IMR-90 (cell line): Measurements from ENCODE around the gene SYAP1. TPM values are rescaled to one million over a fixed set of nuclear protein-coding genes. Genes with fewer than 3 reads are reported as not detected.

Experiments used
- ATAC-seq: fragments of 200-7000 bp; cut with Tn5 transposase; 2 replicates; pipeline ENCODE4 v1.9.1; 2020; ENCODE audit warnings: low read depth, mild to moderate bottlenecking, moderate library complexity
- BruUV-seq: library from RNA; stranded (reverse); fragments of 400-500 nt; replicated peaks from 2 replicates; lab custom pipeline; 2021; lab: Mats Ljungman, UMichigan
- CTCF ChIA-PET: fragments of 300-600 bp; formaldehyde crosslinking; extraction: SDS; loops from one replicate; lab custom pipeline; 2021; ENCODE audit warnings: antibody characterized with exemption; lab: Yijun Ruan, JAX
- POLR2A ChIA-PET: fragments of 300-600 bp; sonication (Branson Sonifier 250); formaldehyde crosslinking; loops from one replicate; lab custom pipeline; 2022; ENCODE audit warnings: antibody characterized with exemption; ENCODE audit not compliant: unreplicated experiment; lab: Charles Lee
- DNase-seq: peaks from one replicate; pipeline ENCODE4 v3.0.0; 2013
- H2AFZ ChIP-seq: replicated peaks from 2 replicates; pipeline ENCODE3; 2013; ENCODE audit warnings: low read length, mild to moderate bottlenecking; ENCODE audit not compliant: poor library complexity
- H2AK5ac ChIP-seq: 2 replicates; pipeline ENCODE4 v1.6.1; 2013; ENCODE audit warnings: low read depth, low read length, inconsistent platforms
- H2AK9ac ChIP-seq: replicated peaks from 2 replicates; pipeline ENCODE3; 2013; ENCODE audit warnings: mild to moderate bottlenecking, low read depth, low read length, moderate library complexity; ENCODE audit not compliant: poor library complexity
- H2BK120ac ChIP-seq: 2 replicates; pipeline ENCODE4 v1.6.1; 2013; ENCODE audit warnings: low read depth, low read length, inconsistent platforms
- H2BK15ac ChIP-seq: 3 replicates; pipeline ENCODE4 v1.6.1; 2013; ENCODE audit warnings: low read depth, low read length, inconsistent platforms
- H2BK20ac ChIP-seq: 2 replicates; pipeline ENCODE4 v1.6.1; 2013; ENCODE audit warnings: low read depth, mild to moderate bottlenecking, inconsistent platforms, low read length, moderate library complexity
- H2BK5ac ChIP-seq: 2 replicates; pipeline ENCODE4 v1.6.1; 2013; ENCODE audit warnings: mild to moderate bottlenecking, low read depth, low read length, inconsistent platforms; ENCODE audit not compliant: poor library complexity, severe bottlenecking
- H3K14ac ChIP-seq: replicated peaks from 2 replicates; pipeline ENCODE4 v1.6.1; 2013; ENCODE audit warnings: low read depth, low read length, inconsistent platforms
- H3K18ac ChIP-seq: 2 replicates; pipeline ENCODE4 v1.6.1; 2013; ENCODE audit warnings: low read depth, low read length, control low read depth
- H3K23ac ChIP-seq: 2 replicates; pipeline ENCODE4 v1.6.1; 2013; ENCODE audit warnings: low read depth, low read length, inconsistent platforms
- H3K27ac ChIP-seq: 2 replicates; pipeline ENCODE4 v1.5.1; 2013; ENCODE audit warnings: mild to moderate bottlenecking, control low read depth, low read length; ENCODE audit not compliant: insufficient read depth
- H3K27me3 ChIP-seq: 2 replicates; pipeline ENCODE4 v1.6.1; 2013; ENCODE audit warnings: low read length; ENCODE audit not compliant: control insufficient read depth, insufficient read depth
- H3K36me3 ChIP-seq: 2 replicates; pipeline ENCODE4 v1.6.1; 2013; ENCODE audit warnings: low read length, mixed read lengths; ENCODE audit not compliant: control insufficient read depth, insufficient read depth
- H3K4ac ChIP-seq: 2 replicates; pipeline ENCODE4 v1.6.1; 2013; ENCODE audit warnings: low read depth, low read length, inconsistent platforms
- H3K4me1 ChIP-seq: 2 replicates; pipeline ENCODE4 v1.6.1; 2013; ENCODE audit warnings: low read length, mixed read lengths; ENCODE audit not compliant: control insufficient read depth, insufficient read depth
- H3K4me2 ChIP-seq: 2 replicates; pipeline ENCODE4 v1.6.1; 2013; ENCODE audit warnings: low read depth, mild to moderate bottlenecking, control low read depth, low read length, moderate library complexity
- H3K4me3 ChIP-seq: 2 replicates; pipeline ENCODE4 v1.5.1; 2013; ENCODE audit warnings: low read depth, mild to moderate bottlenecking, control low read depth, low read length, moderate library complexity; ENCODE audit not compliant: insufficient read depth
- H3K56ac ChIP-seq: 2 replicates; pipeline ENCODE4 v1.6.1; 2013; ENCODE audit warnings: low read length, inconsistent platforms; ENCODE audit not compliant: insufficient read depth; ENCODE audit errors: extremely low read depth
- H3K79me1 ChIP-seq, 2 experiments: 2 replicates each; pipeline ENCODE4 v1.6.1; 2013; ENCODE audit warnings: low read length in 2 of 2, inconsistent platforms in 1 of 2, low read depth in 1 of 2
- H3K9ac ChIP-seq: 2 replicates; pipeline ENCODE4 v1.6.1; 2013; ENCODE audit warnings: low read depth, low read length, control low read depth
- H3K9me1 ChIP-seq: 2 replicates; pipeline ENCODE4 v1.6.1; 2013; ENCODE audit warnings: low read length, inconsistent platforms; ENCODE audit not compliant: insufficient read depth
- H3K9me3 ChIP-seq: 2 replicates; pipeline ENCODE4 v1.6.1; 2013; ENCODE audit warnings: low read length; ENCODE audit not compliant: control insufficient read depth, insufficient read depth
- H4K20me1 ChIP-seq: 2 replicates; pipeline ENCODE4 v1.6.1; 2013; ENCODE audit warnings: low read length, inconsistent platforms; ENCODE audit not compliant: insufficient read depth
- H4K5ac ChIP-seq: 2 replicates; pipeline ENCODE4 v1.6.1; 2013; ENCODE audit warnings: mild to moderate bottlenecking, low read depth, low read length, control low read depth
- H4K8ac ChIP-seq, 2 experiments: 2 replicates each; pipeline ENCODE4 v1.6.1; 2013; ENCODE audit warnings: low read depth in 2 of 2, low read length in 2 of 2, control low read depth in 1 of 2, inconsistent platforms in 1 of 2
- H4K91ac ChIP-seq: 2 replicates; pipeline ENCODE4 v1.6.1; 2013; ENCODE audit warnings: low read depth, low read length, inconsistent platforms; ENCODE audit not compliant: insufficient read depth
- BHLHE40 ChIP-seq: fragments of 150-350 bp; IDR thresholded peaks from 2 replicates; pipeline ENCODE4 v1.6.1; 2016; ENCODE audit warnings: mild to moderate bottlenecking, low read depth, low read length
- CEBPB ChIP-seq: IDR thresholded peaks from 2 replicates; pipeline ENCODE4 v1.6.1; 2012; ENCODE audit warnings: low read depth, low read length, improper control_type of control experiment
- CHD1 ChIP-seq: IDR thresholded peaks from 2 replicates; pipeline ENCODE4 v1.6.1; 2012; ENCODE audit warnings: low read depth, low read length, improper control_type of control experiment
- CTCF ChIP-seq: conservative IDR thresholded peaks from 2 replicates; pipeline ENCODE4 v1.5.1; 2012; ENCODE audit warnings: mild to moderate bottlenecking, low read depth, low read length, improper control_type of control experiment
- ELK1 ChIP-seq: fragments of 150-350 bp; IDR thresholded peaks from 2 replicates; pipeline ENCODE4 v1.6.1; 2016; ENCODE audit warnings: low read depth, mild to moderate bottlenecking, low read length, moderate library complexity, borderline replicate concordance
- FOS ChIP-seq: fragments of 150-350 bp; IDR thresholded peaks from 2 replicates; pipeline ENCODE4 v1.6.1; 2016; ENCODE audit warnings: low read depth, low read length
- MAZ ChIP-seq: IDR thresholded peaks from 2 replicates; pipeline ENCODE4 v1.6.1; 2012; ENCODE audit warnings: low read depth, mild to moderate bottlenecking, low read length, improper control_type of control experiment, moderate library complexity, borderline replicate concordance
- NFE2L2 ChIP-seq: fragments of 150-350 bp; IDR thresholded peaks from 2 replicates; pipeline ENCODE4 v1.6.1; 2016; ENCODE audit warnings: low read depth, mild to moderate bottlenecking, low read length
- POLR2A ChIP-seq: IDR thresholded peaks from 2 replicates; pipeline ENCODE4 v1.6.1; 2012; ENCODE audit warnings: mild to moderate bottlenecking, low read depth, low read length
- RAD21 ChIP-seq: IDR thresholded peaks from 2 replicates; pipeline ENCODE4 v1.6.1; 2012; ENCODE audit warnings: low read length, improper control_type of control experiment
- RCOR1 ChIP-seq: IDR thresholded peaks from 2 replicates; pipeline ENCODE4 v1.6.1; 2012; ENCODE audit warnings: mild to moderate bottlenecking, low read length, improper control_type of control experiment; ENCODE audit not compliant: insufficient replicate concordance
- RFX5 ChIP-seq: IDR thresholded peaks from 2 replicates; pipeline ENCODE4 v1.8.0; 2012; ENCODE audit warnings: low read depth, mild to moderate bottlenecking, low read length, moderate library complexity
- USF2 ChIP-seq: fragments of 150-350 bp; IDR thresholded peaks from 2 replicates; pipeline ENCODE4 v1.6.1; 2017; ENCODE audit warnings: mild to moderate bottlenecking, antibody characterized with exemption, low read length, low read depth
- WGBS, 2 experiments: methylation state at CpG; one replicate each; pipeline versions ENCODE4 v1.1.5 to v1.1.7; 2013; ENCODE audit warnings: missing lambda C conversion rate in 2 of 2; ENCODE audit not compliant: insufficient read length in 1 of 2; ENCODE audit errors: extremely low coverage in 2 of 2; 5-methylcytosine and 5-hydroxymethylcytosine counted together
- dilution Hi-C: fragments of 300-500 bp; cut with HindIII; formaldehyde crosslinking; loops from one replicate; pipeline ENCODE4 v1.14.3; 2018; ENCODE audit warnings: low sequenced_read_pairs; ENCODE audit not compliant: unreplicated experiment
- in situ Hi-C: fragments of 300-500 bp; cut with MboI; formaldehyde crosslinking; loops from 3 replicates; pipeline ENCODE4 v1.14.3; 2019; ENCODE audit warnings: low sequenced_read_pairs, inconsistent platforms, mixed read lengths
- intact Hi-C: fragments of 100-400 bp; cut with micrococcal nuclease; formaldehyde crosslinking; loops from 2 replicates; pipeline ENCODE4 v1.10.0; 2022
- polyA plus RNA-seq, 3 experiments: library from polyadenylated mRNA; depleted of rRNA; stranded (reverse); fragments of >200 nt; gene quantifications; 2 replicates each; pipeline ENCODE4 v1.2.3, GENCODE V29; 2012; ENCODE audit warnings: low replicate concordance in 1 of 3
- total RNA-seq: library from RNA; depleted of rRNA; stranded (reverse); fragments of >200 nt; gene quantifications from 2 replicates; pipeline ENCODE4 v1.2.3, GENCODE V29; 2012

SYAP1 gene
- total and polyA plus RNA-seq, 2 of the 4 experiments (the other 2 are of a cell fraction), result 17.7 to 35.0 TPM

GRCh38 chrX:16702700-16703599, 16.5 kb upstream of the SYAP1 start (continued):
- TF ChIP-seq MAZ, result no peak

- in situ Hi-C loops (no loop called here), intact Hi-C loops (no loop called here), dilution Hi-C loops (no loop called here)
- Histone ChIP-seq H3K79me1 (no peaks in the 10 kb centered on the region), H3K27me3 (no peaks in the 10 kb centered on the region; the same call in 1 of the 2 replicates), H4K91ac (no peak overlapping the region), H3K4me1 (no peaks in the 10 kb centered on the region; the same call in 1 of the 2 replicates), H4K8ac (no peak overlapping the region), H3K9me3 (no peaks in the 10 kb centered on the region), H3K9me1 (no peaks in the 10 kb centered on the region), H3K23ac (no peak overlapping the region), H3K4ac (no peak overlapping the region), H4K5ac (no peak overlapping the region), H3K27ac (no peak overlapping the region), H3K9ac (no peak overlapping the region), H2AFZ (no peak overlapping the region), H3K14ac (no peak overlapping the region), H4K20me1 (no peaks in the 10 kb centered on the region), H2BK20ac (no peak overlapping the region), H3K56ac (no peak overlapping the region), H2AK9ac (no peak overlapping the region), H2BK120ac (no peak overlapping the region), H2BK15ac (no peak overlapping the region), H3K36me3 (no peaks in the 10 kb centered on the region), H3K4me2 (no peak overlapping the region), H3K18ac (no peak overlapping the region), H2BK5ac (no peak overlapping the region), H2AK5ac (no peak overlapping the region), H3K4me3 (no peak overlapping the region)
- ChIA-PET CTCF (no interaction called here), POLR2A (no interaction called here)
- BruUV-seq, result no TSS peak
- DNase-seq (no peak), ATAC-seq (no peak)
- WGBS, 2 experiments, result no CpG with 5 or more reads among the region's 3 CpGs
- TF ChIP-seq BHLHE40 (no peak), FOS (no peak), RFX5 (no peak), CHD1 (no peak), NFE2L2 (no peak), CEBPB (no peak), RCOR1 (no peak), POLR2A (no peak), MAZ (no peak), CTCF (no peak), USF2 (no peak), ELK1 (no peak), RAD21 (no peak)
These were observed 14.0 kb upstream of the SYAP1 start for GRCh38 chrX:16705370-16705769.
